Measurements from ENCODE around the gene CDH4. TPM values are rescaled to one million over a fixed set of nuclear protein-coding genes. Genes with fewer than 3 reads are reported as not detected.

The CDH4 gene
- total RNA-seq, 4 donors from 2014 or later, result 0.13 to 0.38 (median 0.21) TPM; not detected in 1

- Histone ChIP-seq H3K4me3 (no peak overlapping the region), H3K36me3 (no peaks in the 10 kb centered on the region), H3K4me1 (no peaks in the 10 kb centered on the region), H3K9me3 (no peaks in the 10 kb centered on the region), H3K27ac (no peak overlapping the region), H3K27me3 (peaks cover 0 to 3% (median 0%) of the 10 kb centered on the region in 4 donors)
- 78 to 83% methylated on average over 10 to 15 of the region's 15 CpGs for WGBS, 2 donors
- TF ChIP-seq POLR2A (IDR thresholded peaks at IDR 0.05) (no peak), CTCF (IDR thresholded peaks at IDR 0.05) (no peak)
- intact Hi-C loops (cut with DNase I), result no loop called here
- DNase-seq, result no peak
These were observed 33.1 kb downstream of the CDH4 start for GRCh38 chr20:61285152-61285645.

GRCh38 chr20:61285691-61286090, 33.6 kb downstream of the CDH4 start:
- 79 to 80% methylated on average over 7 to 8 of the region's 8 CpGs for WGBS, 2 donors
- H3K36me3 ChIP-seq, result no peaks in the 10 kb centered on the region
- H3K9me3 ChIP-seq, result no peaks in the 10 kb centered on the region
- intact Hi-C loops (cut with DNase I), result no loop called here
- peaks cover 0 to 3% (median 0%) of the 10 kb centered on the region in 4 donors for H3K27me3 ChIP-seq
- no peak overlapping the region for H3K4me3 ChIP-seq
- no peak for DNase-seq
- H3K27ac ChIP-seq, result no peak overlapping the region
- TF ChIP-seq CTCF (IDR thresholded peaks at IDR 0.05), result no peak
- TF ChIP-seq POLR2A (IDR thresholded peaks at IDR 0.05), result no peak
- no peaks in the 10 kb centered on the region for H3K4me1 ChIP-seq

GRCh38 chr20:61287583-61288275, 35.7 kb downstream of the CDH4 start:
- 67 to 76% methylated on average over 10 to 11 of the region's 15 CpGs for WGBS, 2 donors
- Histone ChIP-seq H3K36me3 (no peaks in the 10 kb centered on the region), H3K27ac (no peak overlapping the region), H3K4me1 (no peaks in the 10 kb centered on the region), H3K9me3 (no peaks in the 10 kb centered on the region), H3K27me3 (peaks cover 0 to 3% (median 0%) of the 10 kb centered on the region in 4 donors), H3K4me3 (no peak overlapping the region)
- no peak for DNase-seq
- intact Hi-C loops (cut with DNase I), result no loop called here
- TF ChIP-seq POLR2A (IDR thresholded peaks at IDR 0.05) (no peak), CTCF (IDR thresholded peaks at IDR 0.05) (no peak)

- no peak for DNase-seq
- Histone ChIP-seq H3K9me3 (no peaks in the 10 kb centered on the region), H3K27ac (no peak overlapping the region), H3K36me3 (no peaks in the 10 kb centered on the region), H3K27me3 (peaks cover 0 to 7% (median 0%) of the 10 kb centered on the region in 4 donors), H3K4me3 (no peak overlapping the region), H3K4me1 (no peaks in the 10 kb centered on the region)
- WGBS, 2 donors, result 87 to 88% methylated on average over 10 to 17 of the region's 17 CpGs
- TF ChIP-seq POLR2A (IDR thresholded peaks at IDR 0.05) (no peak), CTCF (IDR thresholded peaks at IDR 0.05) (no peak)
- intact Hi-C loops (cut with DNase I), result no loop called here
These were observed 36.3 kb downstream of the CDH4 start for GRCh38 chr20:61288331-61288784.

GRCh38 chr20:61289166-61289565, 37.1 kb downstream of the CDH4 start:
- 52% methylated on average over 3 of the region's 7 CpGs; no CpG with 5 or more reads in 1 of the 2 donors for WGBS, 2 donors
- Histone ChIP-seq H3K27me3 (peaks cover 0 to 7% (median 0%) of the 10 kb centered on the region in 4 donors), H3K4me3 (no peak overlapping the region), H3K36me3 (no peaks in the 10 kb centered on the region), H3K27ac (no peak overlapping the region), H3K9me3 (no peaks in the 10 kb centered on the region), H3K4me1 (no peaks in the 10 kb centered on the region)
- intact Hi-C loops (cut with DNase I), result no loop called here
- TF ChIP-seq CTCF (IDR thresholded peaks at IDR 0.05) (no peak), POLR2A (IDR thresholded peaks at IDR 0.05) (no peak)
- no peak for DNase-seq
